HG02610 (cell line): ENCODE results near the gene APBB1.
A peak's percentile ranks its signal among the peaks of the same experiment; 100 is the strongest.

Experiments
- ATAC-seq: cut with Tn5 transposase; IDR thresholded peaks from one replicate; pipeline ENCODE4 v1.9.1; 2021; ENCODE audit warnings: mild to moderate bottlenecking, moderate library complexity; ENCODE audit not compliant: unreplicated experiment

The APBB1 gene

GRCh38 chr11:6419009-6419631 is at the start of gene APBB1:
Gene APBB1, minus strand, starts transcription at chr11:6419094. Its CDS starts 7,747 bp downstream, at chr11:6411347.
- peak; percentile 52 for ATAC-seq

GRCh38 chr11:6459099-6459450 is 40.2 kb upstream of the APBB1 start:
- no peak for ATAC-seq

GRCh38 chr11:6458352-6459098 is 39.6 kb upstream of the APBB1 start:
- ATAC-seq: no peak

GRCh38 chr11:6457581-6458320 is 38.9 kb upstream of the APBB1 start:
- no peak for ATAC-seq

DNA sequence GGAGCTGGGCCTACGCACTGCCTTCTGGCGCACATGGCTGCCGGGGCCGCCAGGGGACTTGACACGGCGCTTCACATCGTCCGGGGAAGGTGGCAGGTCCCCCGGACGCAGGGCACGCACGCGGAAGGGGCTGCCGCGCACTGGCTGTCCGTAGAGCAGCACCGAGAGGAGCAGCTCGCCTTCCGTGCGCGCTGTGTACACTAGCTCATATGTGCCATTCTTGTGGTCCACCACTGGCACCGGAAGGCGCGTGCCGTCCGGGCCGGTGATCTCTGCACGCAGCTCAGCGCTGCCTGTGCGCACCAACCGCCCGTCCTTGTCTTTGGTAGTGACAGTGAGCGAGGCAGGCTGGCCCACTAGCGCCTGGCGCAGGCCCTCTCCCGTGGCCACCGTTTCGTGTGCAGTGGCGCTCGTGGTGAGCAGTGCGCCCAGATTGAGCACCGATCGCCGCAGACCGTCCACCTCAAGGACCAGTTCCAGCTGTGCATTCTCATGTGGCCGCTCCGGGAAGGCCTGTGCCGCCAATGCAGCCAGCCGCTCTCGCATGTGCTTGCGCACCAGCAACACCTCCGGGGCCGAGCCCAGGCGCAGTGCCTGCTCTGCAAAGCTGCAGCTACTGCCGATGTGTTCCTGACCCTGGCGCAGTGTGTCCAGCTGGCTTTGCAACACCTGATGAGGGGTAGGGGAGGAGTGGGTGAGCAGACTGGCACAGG is 37.6 kb upstream of the APBB1 start:
- no peak for ATAC-seq

GRCh38 chr11:6455070-6455469 is 36.2 kb upstream of the APBB1 start:
- no peak for ATAC-seq

DNA sequence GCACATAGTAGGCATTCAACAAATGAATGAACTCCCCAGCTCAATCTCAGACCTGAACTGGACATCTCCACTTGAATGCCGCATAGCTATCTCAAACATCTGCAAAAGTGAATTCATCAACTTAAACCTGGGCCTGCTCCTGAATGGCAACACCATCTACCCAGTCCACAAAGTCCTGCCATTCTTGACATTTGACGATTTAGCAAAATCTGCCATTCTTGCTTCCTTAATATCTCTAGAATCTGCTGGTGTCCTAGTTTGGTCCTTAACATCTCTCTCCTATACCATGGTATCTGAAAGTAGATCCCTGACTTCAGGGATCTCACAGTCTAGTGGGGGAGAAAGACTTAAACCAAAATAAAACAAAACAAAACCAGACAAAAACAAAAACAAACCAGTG is 34.3 kb upstream of the APBB1 start:
- no peak for ATAC-seq

- ATAC-seq: no peak
Measured at GRCh38 chr11:6452219-6452618, 33.3 kb upstream of the APBB1 start.

GRCh38 chr11:6448574-6448973 is 29.7 kb upstream of the APBB1 start:
- no peak for ATAC-seq

- ATAC-seq: peak; percentile 76
Measured at GRCh38 chr11:6443269-6444003, 24.5 kb upstream of the APBB1 start.

GRCh38 chr11:6442441-6442840 is 23.5 kb upstream of the APBB1 start:
- no peak for ATAC-seq

- ATAC-seq: no peak
Measured at GRCh38 chr11:6440906-6441358, 22.0 kb upstream of the APBB1 start, which contains the start of gene HPX. Gene HPX, minus strand, starts transcription at chr11:6440987. Its CDS starts 24 bp downstream, at chr11:6440963.

DNA sequence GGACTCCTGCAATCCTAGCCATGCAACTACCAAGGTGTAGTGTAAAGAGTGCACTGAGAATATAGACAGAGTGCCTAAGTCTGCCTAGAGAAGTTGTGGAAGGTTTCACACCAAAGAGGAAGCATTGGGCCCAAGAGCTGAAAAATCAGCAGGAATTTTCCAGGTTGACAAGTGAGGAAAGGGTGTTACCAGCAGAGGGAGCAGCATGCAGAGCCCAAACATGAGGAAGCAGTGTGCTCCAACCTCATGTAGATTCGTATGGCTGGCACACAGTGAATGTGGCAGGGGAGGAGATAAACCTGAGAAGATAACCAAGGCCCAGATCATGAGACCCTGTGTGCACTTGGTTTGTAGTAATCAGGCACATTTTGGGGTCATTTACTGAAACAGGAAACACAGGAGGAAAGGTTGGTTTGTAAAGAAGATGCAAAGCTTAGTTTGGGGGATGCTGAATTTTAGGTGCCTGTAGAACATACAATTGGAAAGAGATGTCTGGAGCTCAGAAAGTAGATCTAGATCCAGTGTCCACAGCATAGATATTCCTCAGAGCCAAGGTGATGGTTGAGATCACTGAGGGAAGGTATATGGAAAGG is 20.2 kb upstream of the APBB1 start:
- no peak for ATAC-seq

GRCh38 chr11:6437993-6438392 is 19.1 kb upstream of the APBB1 start:
- no peak for ATAC-seq

- ATAC-seq: no peak
Measured at GRCh38 chr11:6437423-6437822, 18.5 kb upstream of the APBB1 start.

- ATAC-seq: peak; percentile 47
Measured at GRCh38 chr11:6433998-6434660, 15.2 kb upstream of the APBB1 start.

DNA sequence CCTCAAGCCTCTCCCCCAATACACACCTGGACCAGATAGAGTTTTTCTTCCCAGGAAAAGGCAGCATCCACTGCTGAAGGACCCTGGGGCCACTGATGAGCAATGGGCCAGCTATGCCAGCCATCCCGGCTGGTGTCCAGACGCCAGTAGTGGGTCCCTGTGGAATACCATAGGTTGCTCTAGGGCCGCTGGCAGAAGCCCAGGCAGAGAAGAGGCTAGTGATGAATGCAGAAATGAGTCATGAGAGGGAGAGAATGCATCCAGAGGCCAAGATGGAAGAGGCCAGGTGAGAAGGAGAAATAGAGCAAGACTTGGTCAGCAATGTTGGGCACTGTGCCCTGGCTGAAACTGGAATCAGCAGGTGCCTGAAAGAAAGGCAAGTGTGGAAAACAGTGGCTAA is 13.0 kb upstream of the APBB1 start:
- ATAC-seq: no peak

DNA sequence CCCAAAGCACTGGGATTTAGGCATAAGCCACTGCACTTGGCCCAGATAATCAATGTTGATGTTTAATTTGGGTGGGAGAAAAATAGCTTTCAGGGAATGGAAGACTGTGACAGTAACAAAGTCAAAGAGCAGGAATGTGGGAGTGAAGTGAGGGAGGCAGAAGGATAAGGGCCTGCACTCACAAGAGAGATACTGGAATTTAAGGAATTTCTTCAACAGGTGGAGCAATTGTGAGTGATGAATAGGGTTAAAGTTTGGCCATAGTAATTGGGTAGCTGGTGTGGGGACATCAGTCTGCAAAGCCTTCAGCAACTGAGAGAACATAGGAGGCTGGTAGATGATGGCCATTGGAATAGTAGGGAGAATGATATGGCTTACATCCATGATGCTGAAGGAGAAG is 8.6 kb upstream of the APBB1 start:
- ATAC-seq: no peak

GRCh38 chr11:6420677-6421076 is 1.8 kb upstream of the APBB1 start:
- no peak for ATAC-seq
